Measurements from ENCODE around the gene MRS2.

MRS2 gene

GRCh38 chr6:24472181-24472580 is 69.4 kb downstream of the MRS2 start:
- TF ChIP-seq, protein P1, sequence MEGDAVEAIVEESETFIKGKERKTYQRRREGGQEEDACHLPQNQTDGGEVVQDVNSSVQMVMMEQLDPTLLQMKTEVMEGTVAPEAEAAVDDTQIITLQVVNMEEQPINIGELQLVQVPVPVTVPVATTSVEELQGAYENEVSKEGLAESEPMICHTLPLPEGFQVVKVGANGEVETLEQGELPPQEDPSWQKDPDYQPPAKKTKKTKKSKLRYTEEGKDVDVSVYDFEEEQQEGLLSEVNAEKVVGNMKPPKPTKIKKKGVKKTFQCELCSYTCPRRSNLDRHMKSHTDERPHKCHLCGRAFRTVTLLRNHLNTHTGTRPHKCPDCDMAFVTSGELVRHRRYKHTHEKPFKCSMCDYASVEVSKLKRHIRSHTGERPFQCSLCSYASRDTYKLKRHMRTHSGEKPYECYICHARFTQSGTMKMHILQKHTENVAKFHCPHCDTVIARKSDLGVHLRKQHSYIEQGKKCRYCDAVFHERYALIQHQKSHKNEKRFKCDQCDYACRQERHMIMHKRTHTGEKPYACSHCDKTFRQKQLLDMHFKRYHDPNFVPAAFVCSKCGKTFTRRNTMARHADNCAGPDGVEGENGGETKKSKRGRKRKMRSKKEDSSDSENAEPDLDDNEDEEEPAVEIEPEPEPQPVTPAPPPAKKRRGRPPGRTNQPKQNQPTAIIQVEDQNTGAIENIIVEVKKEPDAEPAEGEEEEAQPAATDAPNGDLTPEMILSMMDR (conservative IDR thresholded peaks at IDR 0.05): no peak
- H3K27ac ChIP-seq: no peak overlapping the region

Measured in VCaP (cell line).